PC-3 (cell line): ENCODE results near the gene RETREG2. TPM values are rescaled to one million over a fixed set of nuclear protein-coding genes. Genes with fewer than 3 reads are reported as not detected.

Source experiments
- ATAC-seq: fragments of 200-7000 bp; cut with Tn5 transposase; 2 replicates; pipeline ENCODE4 v1.9.1; 2020; ENCODE audit warnings: mild to moderate bottlenecking, moderate library complexity
- BruUV-seq: library from RNA; stranded (reverse); fragments of 400-500 nt; replicated peaks from 2 replicates; lab custom pipeline; 2021; lab: Mats Ljungman, UMichigan
- CTCF ChIA-PET: fragments of 300-600 bp; sonication (Branson Sonifier 250); formaldehyde crosslinking; loops from one replicate; lab custom pipeline; 2022; ENCODE audit warnings: antibody characterized with exemption; lab: Charles Lee
- POLR2A ChIA-PET: fragments of 300-600 bp; sonication (Branson Sonifier 250); formaldehyde crosslinking; loops from one replicate; lab custom pipeline; 2022; ENCODE audit warnings: antibody characterized with exemption; ENCODE audit not compliant: unreplicated experiment; lab: Charles Lee
- DNase-seq: peaks from one replicate; pipeline ENCODE4 v3.0.0-alpha.2; 2015
- H2AFZ ChIP-seq: fragments of 300-600 bp; sonication (generic); 2 replicates; pipeline ENCODE4 v1.6.0; 2016; ENCODE audit warnings: antibody characterized with exemption, low read length
- H3F3A ChIP-seq: fragments of 300-600 bp; sonication (generic); one replicate; pipeline ENCODE4 v1.6.0; 2017; ENCODE audit warnings: antibody characterized with exemption, low read length, control low read depth, mild to moderate bottlenecking; ENCODE audit not compliant: unreplicated experiment
- H3K27ac ChIP-seq: fragments of 300-600 bp; sonication (generic); 2 replicates; pipeline ENCODE4 v1.5.1; 2016; ENCODE audit warnings: mild to moderate bottlenecking, low read length
- H3K27me3 ChIP-seq: fragments of 300-600 bp; sonication (generic); 2 replicates; pipeline ENCODE4 v1.6.1; 2016; ENCODE audit warnings: low read length, mixed read lengths
- H3K36me3 ChIP-seq: fragments of 300-600 bp; sonication (generic); 2 replicates; pipeline ENCODE4 v1.6.1; 2016; ENCODE audit warnings: low read depth, mixed run types, low read length, mixed read lengths
- H3K4me1 ChIP-seq: fragments of 300-600 bp; sonication (generic); 2 replicates; pipeline ENCODE4 v1.5.1; 2016; ENCODE audit warnings: low read length; ENCODE audit not compliant: insufficient read depth
- H3K4me2 ChIP-seq: fragments of 300-600 bp; sonication (generic); 2 replicates; pipeline ENCODE4 v1.6.0; 2016; ENCODE audit warnings: low read length
- H3K4me3 ChIP-seq: fragments of 300-600 bp; sonication (generic); 2 replicates; pipeline ENCODE4 v1.5.1; 2016; ENCODE audit warnings: mild to moderate bottlenecking, low read length, mixed read lengths
- H3K79me2 ChIP-seq: fragments of 300-600 bp; sonication (generic); 2 replicates; pipeline ENCODE4 v1.6.1; 2017; ENCODE audit warnings: low read length, mixed read lengths
- H3K9ac ChIP-seq: fragments of 300-600 bp; sonication (generic); 2 replicates; pipeline ENCODE4 v1.6.0; 2016; ENCODE audit warnings: mild to moderate bottlenecking, low read length
- H3K9me2 ChIP-seq: fragments of 300-600 bp; sonication (generic); replicated peaks from 2 replicates; pipeline ENCODE4 v1.6.1; 2016; ENCODE audit warnings: mixed run types, low read length, mixed read lengths
- H3K9me3 ChIP-seq: fragments of 300-600 bp; sonication (generic); 2 replicates; pipeline ENCODE4 v1.6.1; 2016; ENCODE audit warnings: low read length, mixed read lengths
- H4K20me1 ChIP-seq: fragments of 300-600 bp; sonication (generic); 2 replicates; pipeline ENCODE4 v1.6.1; 2016; ENCODE audit warnings: low read length, mixed read lengths
- CTCF ChIP-seq: fragments of 300-600 bp; sonication (generic); conservative IDR thresholded peaks from 2 replicates; pipeline ENCODE4 v1.5.1; 2017; ENCODE audit warnings: antibody characterized with exemption, low read depth, mild to moderate bottlenecking, low read length
- EZH2 ChIP-seq: fragments of 300-600 bp; sonication (generic); IDR thresholded peaks from one replicate; pipeline ENCODE4 v1.6.1; 2017; ENCODE audit warnings: antibody characterized with exemption, mild to moderate bottlenecking, low read length; ENCODE audit not compliant: unreplicated experiment
- EZH2phosphoT487 ChIP-seq: fragments of 300-600 bp; sonication (generic); IDR thresholded peaks from 2 replicates; pipeline ENCODE4 v1.6.1; 2018; ENCODE audit warnings: mild to moderate bottlenecking, antibody characterized with exemption, low read length, borderline replicate concordance
- intact Hi-C: fragments of 100-400 bp; cut with micrococcal nuclease; formaldehyde crosslinking; loops from 2 replicates; pipeline ENCODE4 v1.9.0; 2023
- total RNA-seq: library from RNA; depleted of rRNA; stranded (reverse); fragments of >200 nt; gene quantifications from 2 replicates; pipeline ENCODE4 v1.2.3, GENCODE V29; 2014

Gene RETREG2
- total RNA-seq, 1 experiment from 2014 or later, result 61.0 TPM

DNA sequence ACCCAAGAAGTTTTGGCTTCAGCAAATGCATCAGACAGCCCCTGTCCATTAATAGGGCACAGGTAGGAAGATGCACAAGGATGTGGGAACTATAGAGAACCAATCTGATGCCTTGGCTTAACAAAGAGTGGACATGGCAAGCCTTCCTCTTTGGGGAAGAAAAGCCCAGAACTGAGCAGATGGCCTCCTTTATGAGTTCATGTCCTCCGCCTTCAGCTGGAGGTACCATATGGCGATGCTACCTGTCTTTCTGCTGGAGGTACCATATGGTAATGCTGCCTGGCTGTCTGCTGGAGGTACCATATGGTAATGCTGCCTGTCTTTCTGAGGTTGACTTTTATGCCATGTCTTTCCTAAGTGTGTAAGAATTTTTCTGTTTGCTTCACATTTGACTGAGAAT, 6.0 kb downstream of the RETREG2 start:
- Histone ChIP-seq H3F3A (no peaks in the 10 kb centered on the region), H3K4me2 (no peak overlapping the region), H3K4me3 (no peak overlapping the region), H3K79me2 (peaks cover 18% of the 10 kb centered on the region), H3K9me2 (no peaks in the 10 kb centered on the region), H3K27ac (no peak overlapping the region), H3K9ac (no peak overlapping the region), H3K4me1 (peaks cover 6% of the 10 kb centered on the region), H4K20me1 (peaks cover 4% of the 10 kb centered on the region; the same call in 1 of the 2 replicates), H3K27me3 (no peaks in the 10 kb centered on the region), H3K36me3 (peaks cover 16% of the 10 kb centered on the region; the same call in 1 of the 2 replicates), H2AFZ (no peak overlapping the region), H3K9me3 (no peaks in the 10 kb centered on the region)
- no peak for TF ChIP-seq EZH2phosphoT487
- no peak for TF ChIP-seq EZH2
- intact Hi-C loops, result no loop called here
- ChIA-PET CTCF (no interaction called here), POLR2A (no interaction called here)
- ATAC-seq (no peak), DNase-seq (no peak)
- no TSS peak for BruUV-seq

- Histone ChIP-seq H4K20me1 (no peaks in the 10 kb centered on the region), H3K9ac (no peak overlapping the region), H3K79me2 (no peaks in the 10 kb centered on the region), H3K4me1 (no peaks in the 10 kb centered on the region), H3K9me2 (no peaks in the 10 kb centered on the region), H3K4me2 (no peak overlapping the region), H3K27ac (no peak overlapping the region), H3K9me3 (no peaks in the 10 kb centered on the region), H3F3A (no peaks in the 10 kb centered on the region), H2AFZ (no peak overlapping the region), H3K4me3 (no peak overlapping the region), H3K27me3 (no peaks in the 10 kb centered on the region), H3K36me3 (no peaks in the 10 kb centered on the region; the same call in 1 of the 2 replicates)
- ATAC-seq, result no peak
- POLR2A ChIA-PET, result no interaction called here
- TF ChIP-seq EZH2 (no peak), CTCF (no peak), EZH2phosphoT487 (no peak)
- CTCF ChIA-PET, result no interaction called here
- intact Hi-C loops, result no loop called here
- no TSS peak for BruUV-seq
- no peak for DNase-seq
These were observed 8.8 kb downstream of the RETREG2 start for GRCh38 chr2:219186754-219187456.

GRCh38 chr2:219197388-219197787, 19.3 kb downstream of the RETREG2 start:
- Histone ChIP-seq H3K36me3 (no peaks in the 10 kb centered on the region), H3K4me1 (no peaks in the 10 kb centered on the region), H4K20me1 (no peaks in the 10 kb centered on the region), H3K9me3 (no peaks in the 10 kb centered on the region), H3F3A (no peaks in the 10 kb centered on the region), H3K79me2 (no peaks in the 10 kb centered on the region), H3K9me2 (no peaks in the 10 kb centered on the region), H3K27ac (no peak overlapping the region), H3K27me3 (no peaks in the 10 kb centered on the region), H2AFZ (no peak overlapping the region), H3K4me3 (no peak overlapping the region), H3K9ac (no peak overlapping the region), H3K4me2 (no peak overlapping the region)
- intact Hi-C loops, result no loop called here
- TF ChIP-seq EZH2, result no peak
- no peak for TF ChIP-seq CTCF
- TF ChIP-seq EZH2phosphoT487, result no peak
- CTCF ChIA-PET, result no interaction called here
- ATAC-seq (no peak), DNase-seq (peak; percentile 0)
- BruUV-seq, result no TSS peak
- POLR2A ChIA-PET, result no interaction called here
